ENCODE measurements around the gene DRD3.
A peak's percentile ranks its signal among the peaks of the same experiment; 100 is the strongest.

The DRD3 gene

DNA sequence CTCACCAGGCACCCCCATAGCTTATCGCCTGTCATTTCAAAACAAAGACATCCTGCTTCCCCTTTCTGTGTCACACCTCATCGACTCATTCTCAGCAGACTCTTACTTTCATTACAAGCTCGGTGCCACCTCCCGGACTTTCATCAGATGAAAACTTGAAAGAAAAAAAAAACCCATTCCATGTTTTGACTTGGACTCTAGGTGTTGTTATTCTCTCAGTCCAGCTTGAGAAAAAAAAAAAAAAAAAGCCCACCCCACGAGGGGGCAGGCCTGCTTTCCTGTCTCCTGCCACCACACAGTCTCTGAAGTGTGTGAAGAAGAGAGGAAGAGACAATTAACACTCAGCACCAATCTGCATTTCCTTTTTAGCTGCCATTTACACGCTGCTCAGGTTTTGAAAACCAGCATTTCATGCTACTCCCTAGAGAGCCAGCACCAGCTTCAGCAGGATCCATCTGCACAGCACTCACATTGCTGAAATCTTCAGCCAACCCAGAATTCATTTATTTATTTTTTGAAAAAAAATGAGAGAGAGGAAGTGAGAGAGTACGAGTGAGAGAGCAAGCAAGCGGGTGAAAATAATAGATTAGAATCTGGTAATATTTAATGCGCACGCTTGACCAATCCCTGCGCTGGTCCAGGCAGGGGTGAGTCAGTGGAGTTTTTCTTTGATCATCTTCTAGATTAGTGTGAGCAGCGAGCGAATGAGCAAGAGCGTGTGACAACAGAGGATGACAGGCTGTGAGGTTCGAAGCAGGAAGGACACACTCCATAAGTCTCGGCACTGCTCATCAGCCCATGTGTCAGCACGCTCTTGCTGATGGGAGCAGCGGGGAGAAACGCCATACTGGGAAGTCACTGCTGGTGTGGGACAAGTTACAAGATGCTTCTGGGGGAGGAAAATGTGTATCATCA, 35.0 kb upstream of the DRD3 start:
- TF ChIP-seq JUND (IDR thresholded peaks at IDR 0.05; ENCODE audit: low read depth): no peak
- peak in 1 of 2 experiments; percentile 13 for DNase-seq (ENCODE audit: low read depth in 1 of 2, low spot score in 1 of 2)
- in situ Hi-C loops (cut with HindIII; ENCODE audit: low pct_unique_long_range_greater_than_20kb, low sequenced_read_pairs): no loop called here

DNA sequence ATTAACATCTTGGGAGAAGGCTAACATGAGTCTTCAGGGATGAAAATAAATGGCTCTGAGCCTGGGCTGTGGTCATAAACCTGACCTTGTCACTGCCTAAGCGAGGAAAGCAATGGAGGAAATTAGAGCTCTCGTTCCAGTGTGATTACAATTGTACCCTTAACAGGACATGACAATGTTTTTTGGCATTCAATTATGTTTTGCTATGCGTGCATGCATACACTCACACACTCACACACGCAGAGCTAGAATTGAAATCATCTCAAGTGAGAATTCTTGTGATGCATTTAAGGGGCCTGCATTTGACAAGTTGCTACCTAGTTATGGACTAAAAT, 34.4 kb upstream of the DRD3 start:
- no peak for TF ChIP-seq JUND (IDR thresholded peaks at IDR 0.05; ENCODE audit: low read depth)
- in situ Hi-C loops (cut with HindIII; ENCODE audit: low pct_unique_long_range_greater_than_20kb, low sequenced_read_pairs): no loop called here
- no peak for DNase-seq (ENCODE audit: low read depth in 1 of 2, low spot score in 1 of 2)

GRCh38 chr3:114212646-114213045, 33.8 kb upstream of the DRD3 start:
- no peak for DNase-seq (ENCODE audit: low read depth in 1 of 2, low spot score in 1 of 2)
- in situ Hi-C loops (cut with HindIII; ENCODE audit: low pct_unique_long_range_greater_than_20kb, low sequenced_read_pairs): no loop called here
- TF ChIP-seq JUND (IDR thresholded peaks at IDR 0.05; ENCODE audit: low read depth): no peak

DNA sequence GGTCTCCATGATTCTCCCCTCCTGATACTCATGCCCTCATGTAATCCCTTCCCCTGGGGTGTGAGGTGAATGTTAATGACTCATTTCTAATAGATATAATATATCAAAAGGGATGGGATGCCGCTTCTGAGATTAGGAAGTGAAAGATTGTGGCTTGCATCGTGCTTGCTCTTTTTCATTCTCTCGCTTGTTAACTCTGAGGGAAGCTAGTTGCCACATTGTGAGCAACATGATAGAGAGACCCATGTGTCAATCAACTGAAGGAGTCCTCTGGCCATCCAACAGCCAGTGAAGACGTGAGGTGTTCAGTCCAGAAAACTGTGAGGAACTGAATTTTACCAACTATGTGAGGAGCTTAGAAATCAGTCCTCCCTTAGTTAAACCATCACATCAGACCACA, 28.9 kb upstream of the DRD3 start:
- TF ChIP-seq JUND (IDR thresholded peaks at IDR 0.05; ENCODE audit: low read depth): no peak
- no peak for DNase-seq (ENCODE audit: low read depth in 1 of 2, low spot score in 1 of 2)
- in situ Hi-C loops (cut with HindIII; ENCODE audit: low pct_unique_long_range_greater_than_20kb, low sequenced_read_pairs): no loop called here

DNA sequence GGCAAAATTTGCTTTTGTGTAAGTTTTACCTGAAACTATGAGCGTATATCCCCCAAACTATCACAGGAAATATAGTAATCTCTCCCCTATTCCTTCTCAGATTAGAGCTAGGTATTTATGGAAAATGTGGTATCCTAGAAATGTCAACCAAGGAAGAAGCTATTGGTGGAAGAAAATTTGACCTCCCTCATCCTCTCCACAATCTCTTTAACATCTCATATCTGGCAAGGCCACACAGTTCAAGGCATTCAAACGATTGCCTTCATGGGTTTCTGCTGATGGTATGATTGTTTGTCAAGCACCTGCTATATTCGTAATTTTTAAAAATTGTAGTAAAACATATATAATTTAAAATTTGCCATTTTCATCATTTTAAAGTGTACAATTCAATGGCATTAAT, 27.5 kb upstream of the DRD3 start:
- no peak for TF ChIP-seq JUND (IDR thresholded peaks at IDR 0.05; ENCODE audit: low read depth)
- in situ Hi-C loops (cut with HindIII; ENCODE audit: low pct_unique_long_range_greater_than_20kb, low sequenced_read_pairs): no loop called here
- no peak for DNase-seq (ENCODE audit: low read depth in 1 of 2, low spot score in 1 of 2)

DNA sequence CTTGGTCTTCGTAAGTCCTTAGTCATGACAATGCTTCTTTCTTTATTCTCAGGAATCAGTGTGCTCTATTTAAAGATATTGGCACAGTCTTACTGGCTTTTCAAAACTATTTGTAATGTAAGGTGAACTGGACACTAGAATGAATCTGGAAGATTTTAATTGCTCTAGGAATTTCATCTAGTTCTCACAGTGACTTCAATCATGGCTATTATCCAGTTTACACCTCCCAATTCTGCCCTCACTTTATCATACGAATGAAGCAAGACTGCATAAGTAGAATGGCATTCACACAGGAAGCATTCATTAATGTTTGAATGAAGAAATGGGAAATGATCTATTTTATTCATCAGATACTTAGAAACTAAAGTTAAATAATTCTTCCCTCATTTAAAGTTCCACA, 26.7 kb upstream of the DRD3 start:
- in situ Hi-C loops (cut with HindIII; ENCODE audit: low pct_unique_long_range_greater_than_20kb, low sequenced_read_pairs): no loop called here
- TF ChIP-seq JUND (IDR thresholded peaks at IDR 0.05; ENCODE audit: low read depth): no peak
- DNase-seq (ENCODE audit: low read depth in 1 of 2, low spot score in 1 of 2): no peak

DNA sequence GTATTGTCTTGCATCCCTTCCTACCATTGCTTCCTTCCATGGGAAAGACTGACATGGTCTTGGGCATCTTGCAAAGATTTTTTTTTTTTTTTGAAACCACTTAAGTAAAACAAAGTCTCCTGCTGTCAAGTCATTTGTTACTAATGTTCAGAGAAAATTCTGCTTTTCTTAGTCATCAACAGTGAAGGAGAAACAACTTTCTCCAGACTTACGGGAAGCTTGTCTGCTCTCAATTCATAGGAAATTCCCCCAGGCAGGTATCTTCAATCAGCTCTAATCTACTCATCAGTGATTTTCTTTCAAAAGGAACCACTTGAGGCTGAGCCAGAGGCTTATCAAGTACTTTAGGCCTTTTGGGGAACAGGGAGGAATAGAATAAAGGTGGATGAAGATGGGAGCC, 15.9 kb upstream of the DRD3 start:
- in situ Hi-C loops (cut with HindIII; ENCODE audit: low pct_unique_long_range_greater_than_20kb, low sequenced_read_pairs): no loop called here
- TF ChIP-seq JUND (IDR thresholded peaks at IDR 0.05; ENCODE audit: low read depth): no peak
- DNase-seq (ENCODE audit: low read depth in 1 of 2, low spot score in 1 of 2): no peak

DNA sequence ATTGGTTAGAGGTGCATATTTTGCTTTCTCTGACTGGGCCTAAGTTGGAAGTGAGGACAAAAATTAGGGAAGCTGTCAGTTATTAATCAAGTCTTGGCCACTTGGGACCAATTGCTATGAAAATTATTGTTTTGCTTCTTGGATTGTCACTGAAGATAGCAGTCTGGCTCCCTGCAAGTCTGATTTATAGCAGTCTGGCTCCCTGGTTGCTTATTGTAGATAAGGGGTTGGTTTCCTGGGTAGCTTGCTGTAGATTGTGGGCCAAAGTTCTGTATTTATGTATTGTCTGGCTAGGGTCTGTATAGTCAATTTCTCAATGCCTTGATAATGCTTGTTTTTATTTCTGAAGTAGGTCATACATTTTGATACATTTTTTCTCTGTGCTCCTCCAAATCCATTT, 13.3 kb upstream of the DRD3 start:
- in situ Hi-C loops (cut with HindIII; ENCODE audit: low pct_unique_long_range_greater_than_20kb, low sequenced_read_pairs): no loop called here
- DNase-seq (ENCODE audit: low read depth in 1 of 2, low spot score in 1 of 2): no peak

DNA sequence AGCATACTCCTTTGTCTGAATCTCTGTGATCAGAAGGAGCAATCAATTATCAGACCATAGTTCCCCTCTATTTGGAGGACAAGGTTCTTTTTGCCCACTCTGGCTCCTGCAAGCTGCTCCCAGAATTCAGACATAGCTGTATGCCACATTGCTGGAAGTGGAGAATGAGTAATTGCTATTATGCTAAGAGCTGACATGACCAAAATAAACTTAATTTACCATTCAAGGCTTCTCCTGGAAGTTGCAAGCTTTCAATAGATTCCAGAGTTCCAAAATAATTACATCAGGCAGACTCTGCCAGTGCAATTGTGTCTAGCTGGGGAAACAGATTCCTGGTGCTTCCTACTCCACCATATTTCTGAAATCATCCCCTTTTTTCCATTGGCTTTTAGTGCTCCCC, 7.6 kb upstream of the DRD3 start:
- in situ Hi-C loops (cut with HindIII; ENCODE audit: low pct_unique_long_range_greater_than_20kb, low sequenced_read_pairs): no loop called here
- TF ChIP-seq JUND (IDR thresholded peaks at IDR 0.05; ENCODE audit: low read depth): no peak

More for the DNA sequence above, 13.3 kb upstream of the DRD3 start:
- TF ChIP-seq JUND (IDR thresholded peaks at IDR 0.05; ENCODE audit: low read depth): no peak

DNA sequence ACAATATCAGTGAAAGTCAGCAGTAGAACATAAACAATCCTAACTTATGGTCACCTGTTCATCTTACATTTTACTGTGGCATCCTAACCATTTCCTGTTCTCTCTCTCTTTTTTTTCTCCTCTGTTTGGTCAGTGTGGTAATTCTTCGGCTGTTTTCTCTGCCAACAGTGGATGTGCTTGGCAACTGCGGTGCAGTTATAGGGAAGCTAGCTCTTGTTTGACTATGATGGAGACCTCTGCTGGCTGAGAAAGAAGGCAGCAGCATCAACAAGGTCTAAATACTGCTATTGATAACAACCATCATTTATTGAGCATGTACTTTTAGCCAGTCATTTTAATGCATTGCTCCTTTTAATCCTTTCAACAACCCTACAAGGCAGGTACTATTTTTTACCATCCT, 723 bp upstream of the DRD3 start:
- no peak for TF ChIP-seq JUND (IDR thresholded peaks at IDR 0.05; ENCODE audit: low read depth)
- in situ Hi-C loops (cut with HindIII; ENCODE audit: low pct_unique_long_range_greater_than_20kb, low sequenced_read_pairs): no loop called here
- peak in 1 of 2 experiments; percentile 40 for DNase-seq (ENCODE audit: low read depth in 1 of 2, low spot score in 1 of 2)

More for the DNA sequence above, 7.6 kb upstream of the DRD3 start:
- no peak for DNase-seq (ENCODE audit: low read depth in 1 of 2, low spot score in 1 of 2)

GRCh38 chr3:114176890-114177289, 2.0 kb downstream of the DRD3 start:
- in situ Hi-C loops (cut with HindIII; ENCODE audit: low pct_unique_long_range_greater_than_20kb, low sequenced_read_pairs): no loop called here
- DNase-seq (ENCODE audit: low read depth in 1 of 2, low spot score in 1 of 2): no peak
- TF ChIP-seq JUND (IDR thresholded peaks at IDR 0.05; ENCODE audit: low read depth): no peak

DNA sequence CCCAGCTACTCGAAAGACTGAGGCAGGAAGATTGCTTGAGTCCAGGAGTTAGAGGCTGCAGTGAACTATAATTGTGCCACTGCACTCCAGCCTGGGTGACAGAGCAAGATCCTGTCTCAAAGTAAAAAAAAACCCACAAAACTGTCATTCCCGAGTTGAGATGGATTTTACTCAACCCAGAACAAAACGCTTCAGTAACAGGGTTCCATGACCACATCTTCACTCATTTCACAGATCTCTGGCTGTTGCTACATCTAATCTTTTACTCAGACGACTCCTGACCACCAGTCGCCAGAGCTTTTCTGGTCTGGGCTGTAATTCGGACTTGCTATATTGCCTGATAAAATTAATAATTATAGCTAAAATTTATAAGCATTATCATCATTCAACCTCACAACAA, 2.4 kb downstream of the DRD3 start:
- no peak for TF ChIP-seq JUND (IDR thresholded peaks at IDR 0.05; ENCODE audit: low read depth)
- in situ Hi-C loops (cut with HindIII; ENCODE audit: low pct_unique_long_range_greater_than_20kb, low sequenced_read_pairs): no loop called here
- DNase-seq (ENCODE audit: low read depth in 1 of 2, low spot score in 1 of 2): no peak

GRCh38 chr3:114175204-114175987, 3.5 kb downstream of the DRD3 start:
- TF ChIP-seq JUND (IDR thresholded peaks at IDR 0.05; ENCODE audit: low read depth): no peak
- DNase-seq (ENCODE audit: low read depth in 1 of 2, low spot score in 1 of 2): no peak
- in situ Hi-C loops (cut with HindIII; ENCODE audit: low pct_unique_long_range_greater_than_20kb, low sequenced_read_pairs): no loop called here
